ENCODE data around the gene DCDC2.

DCDC2 gene
- long read RNA-seq: 0 reads

- H3K27ac ChIP-seq (replicated peaks): no peak within 1 kb of the TSS
- H3K4me3 ChIP-seq (replicated peaks; ENCODE audit: insufficient read depth, low read length): no peak within 1 kb of the TSS
- no peak for DNase-seq (ENCODE audit: low read depth in 1 of 2, low spot score in 1 of 2)
- H3K27me3 ChIP-seq (ENCODE audit: insufficient read depth, poor library complexity, severe bottlenecking): peaks cover 5% of the 10 kb centered on the region
- TF ChIP-seq POLR2AphosphoS5 (IDR thresholded peaks at IDR 0.05; ENCODE audit: low read depth) (no peak), REST (IDR thresholded peaks at IDR 0.05; ENCODE audit: insufficient replicate concordance, low read depth) (no peak), CTCF (IDR thresholded peaks at IDR 0.05; ENCODE audit: insufficient read depth, low read length) (no peak), GABPA (IDR thresholded peaks at IDR 0.05; ENCODE audit: low read depth) (no peak), SPI1 (IDR thresholded peaks at IDR 0.05; ENCODE audit: borderline replicate concordance, low read depth) (no peak)
Observed at GRCh38 chr6:24357336-24358218, at the start of gene DCDC2. DCDC2 (minus strand) TSS chr6:24358059; CDS start chr6:24357750, 309 bp downstream.

GRCh38 chr6:24405262-24405661 is 47.4 kb upstream of the DCDC2 start:
- DNase-seq (ENCODE audit: low read depth in 1 of 2, low spot score in 1 of 2): no peak
- H3K4me3 ChIP-seq (replicated peaks; ENCODE audit: insufficient read depth, low read length): no peak overlapping the region
- H3K27ac ChIP-seq (replicated peaks): no peak overlapping the region

GRCh38 chr6:24403501-24403824 is 45.6 kb upstream of the DCDC2 start:
- Histone ChIP-seq H3K27ac (replicated peaks) (peak overlapping the region; percentile 84), H3K27me3 (ENCODE audit: insufficient read depth, poor library complexity, severe bottlenecking) (no peaks in the 10 kb centered on the region), H3K4me3 (replicated peaks; ENCODE audit: insufficient read depth, low read length) (peak overlapping the region; percentile 81)
- TF ChIP-seq REST (IDR thresholded peaks at IDR 0.05; ENCODE audit: insufficient replicate concordance, low read depth): no peak
- TF ChIP-seq CTCF (IDR thresholded peaks at IDR 0.05; ENCODE audit: insufficient read depth, low read length): no peak
- TF ChIP-seq GABPA (IDR thresholded peaks at IDR 0.05; ENCODE audit: low read depth): no peak
- TF ChIP-seq POLR2AphosphoS5 (IDR thresholded peaks at IDR 0.05; ENCODE audit: low read depth): no peak
- TF ChIP-seq SPI1 (IDR thresholded peaks at IDR 0.05; ENCODE audit: borderline replicate concordance, low read depth): no peak
- no peak for DNase-seq (ENCODE audit: low read depth in 1 of 2, low spot score in 1 of 2)

More at GRCh38 chr6:24405262-24405661, 47.4 kb upstream of the DCDC2 start:
- no peak for TF ChIP-seq POLR2AphosphoS5 (IDR thresholded peaks at IDR 0.05; ENCODE audit: low read depth)
- no peaks in the 10 kb centered on the region for H3K27me3 ChIP-seq (ENCODE audit: insufficient read depth, poor library complexity, severe bottlenecking)

GRCh38 chr6:24402697-24403500 is 45.0 kb upstream of the DCDC2 start, which contains the start of gene MRS2:
MRS2 (plus strand) TSS chr6:24402936; CDS start chr6:24403047, 111 bp downstream.
- H3K27ac ChIP-seq (replicated peaks): peak within 1 kb of the TSS; percentile 84
- H3K27me3 ChIP-seq (ENCODE audit: insufficient read depth, poor library complexity, severe bottlenecking): no peaks in the 10 kb centered on the region
- peak; percentile 55 to 83 for DNase-seq (ENCODE audit: low read depth in 1 of 2, low spot score in 1 of 2)
- H3K4me3 ChIP-seq (replicated peaks; ENCODE audit: insufficient read depth, low read length): peak within 1 kb of the TSS; percentile 81
- TF ChIP-seq POLR2AphosphoS5 (IDR thresholded peaks at IDR 0.05; ENCODE audit: low read depth): peak; percentile 74; the same call in 1 of the 2 replicates
- TF ChIP-seq REST (IDR thresholded peaks at IDR 0.05; ENCODE audit: insufficient replicate concordance, low read depth): peak; percentile 26
- no peak for TF ChIP-seq CTCF (IDR thresholded peaks at IDR 0.05; ENCODE audit: insufficient read depth, low read length)
- TF ChIP-seq SPI1 (IDR thresholded peaks at IDR 0.05; ENCODE audit: borderline replicate concordance, low read depth): no peak

All from HL-60 (cell line).